Epidermal melanocyte (primary cell): ENCODE results near the gene ANKS1B.
"Not testable (repeated sequence)": the region's sequence is repeated elsewhere in the genome, so short reads cannot be mapped to it uniquely, and the experiment has no call there.

Source experiments
- DNase-seq: peaks from one replicate; pipeline ENCODE4 v3.0.0; 2011; ENCODE audit warnings: low spot score; ENCODE audit not compliant: insufficient read length

The ANKS1B gene

GRCh38 chr12:99984271-99985128, at the start of gene ANKS1B:
Gene ANKS1B, minus strand, starts transcription at chr12:99984936. Its CDS starts 699 bp downstream, at chr12:99984237.
- peak; percentile 21 for DNase-seq

DNA sequence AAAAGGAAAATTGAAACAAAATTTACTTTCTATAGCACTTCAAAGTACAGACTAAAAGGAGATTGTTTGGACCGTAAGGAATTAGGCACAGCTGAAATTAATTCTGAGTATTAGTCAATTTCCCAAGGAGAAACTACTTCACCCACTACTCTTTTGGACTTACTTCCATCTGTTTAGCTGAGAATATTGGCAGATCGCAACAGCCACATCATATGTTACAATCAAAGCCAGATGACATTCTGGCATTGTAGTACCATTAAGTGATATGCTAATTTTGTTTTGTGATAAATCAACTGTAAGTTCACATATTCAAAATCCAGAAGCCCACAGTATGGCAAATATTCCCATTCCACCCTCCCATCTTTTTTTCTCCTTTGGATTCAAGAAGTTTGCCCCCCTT, 47.1 kb upstream of the ANKS1B start:
- DNase-seq = no peak

DNA sequence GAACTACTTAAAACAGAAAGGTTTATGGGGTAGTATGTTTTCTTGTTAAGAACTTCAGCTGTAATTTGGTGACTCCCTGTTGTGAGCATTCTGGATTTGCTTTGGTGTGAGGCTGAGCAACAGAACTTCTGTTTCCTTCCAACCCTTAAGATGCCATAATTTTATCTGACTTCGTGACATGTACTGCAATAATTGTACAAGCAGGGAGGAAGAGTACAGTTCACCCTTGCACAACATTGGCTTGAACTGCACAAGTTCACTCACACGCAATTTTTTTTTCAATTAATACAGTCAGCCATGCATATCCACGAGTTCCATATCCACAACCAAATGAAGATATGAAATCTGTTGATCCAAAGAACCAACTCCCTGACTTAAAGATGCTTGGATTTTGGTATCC, 42.9 kb upstream of the ANKS1B start:
- no peak for DNase-seq

- DNase-seq = no peak
Observed at GRCh38 chr12:100026241-100026640, 41.5 kb upstream of the ANKS1B start.

DNA sequence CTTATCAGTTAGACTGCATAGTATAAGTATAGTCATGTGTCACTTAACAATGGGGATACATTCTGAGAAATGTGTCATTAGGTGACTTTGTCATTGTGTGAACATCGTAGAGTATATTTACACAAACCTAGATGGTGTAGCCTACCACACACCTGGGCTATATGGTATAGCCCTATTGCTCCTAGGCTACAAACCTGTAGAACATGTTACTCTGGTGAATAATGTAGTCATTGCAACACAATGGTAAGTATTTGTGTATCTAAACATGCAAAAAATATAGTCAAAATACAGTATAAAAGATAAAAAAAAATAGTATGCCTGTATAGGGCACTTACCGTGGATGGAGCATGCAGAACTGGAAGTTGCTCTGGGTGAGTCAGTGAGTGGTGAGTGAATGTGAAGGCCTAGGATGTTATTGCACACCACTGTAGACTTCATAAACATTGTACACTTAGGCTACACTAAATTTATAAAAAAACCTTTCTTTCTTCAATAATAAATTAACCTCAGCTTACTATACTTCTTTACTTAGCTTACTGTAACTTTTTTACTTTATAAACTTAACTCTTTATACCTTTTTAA, 40.3 kb upstream of the ANKS1B start:
- no peak for DNase-seq

GRCh38 chr12:100020370-100020769, 35.6 kb upstream of the ANKS1B start:
- DNase-seq = no peak

GRCh38 chr12:100017056-100017455, 32.3 kb upstream of the ANKS1B start:
- DNase-seq = no peak

GRCh38 chr12:100016304-100016703, 31.6 kb upstream of the ANKS1B start:
- not testable (repeated sequence) for DNase-seq

GRCh38 chr12:100005846-100006245, 21.1 kb upstream of the ANKS1B start:
- DNase-seq = not testable (repeated sequence)

GRCh38 chr12:99997806-99998205, 13.1 kb upstream of the ANKS1B start:
- DNase-seq = no peak

DNA sequence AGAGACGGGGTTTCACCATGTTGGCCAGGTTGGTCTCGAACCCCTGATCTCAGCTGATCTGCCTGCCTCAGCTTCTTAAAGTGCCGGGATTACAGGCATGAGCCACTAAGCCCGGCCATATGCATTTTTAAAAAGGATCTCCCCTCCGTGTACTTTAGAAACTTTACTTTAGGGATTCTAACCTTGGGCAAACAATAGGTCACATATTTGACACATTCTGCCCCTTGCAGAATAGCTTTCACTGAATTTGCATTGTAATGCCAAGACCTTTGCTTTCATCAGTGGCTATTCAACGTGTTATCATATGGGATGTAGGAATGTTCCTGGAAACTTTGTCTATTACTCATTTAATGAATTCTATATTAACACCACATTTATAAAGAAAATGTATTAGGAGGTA, 11.4 kb upstream of the ANKS1B start:
- no peak for DNase-seq

- DNase-seq = no peak
Observed at GRCh38 chr12:99985631-99986030, 895 bp upstream of the ANKS1B start.

GRCh38 chr12:99985129-99985570, 414 bp upstream of the ANKS1B start:
- no peak for DNase-seq

DNA sequence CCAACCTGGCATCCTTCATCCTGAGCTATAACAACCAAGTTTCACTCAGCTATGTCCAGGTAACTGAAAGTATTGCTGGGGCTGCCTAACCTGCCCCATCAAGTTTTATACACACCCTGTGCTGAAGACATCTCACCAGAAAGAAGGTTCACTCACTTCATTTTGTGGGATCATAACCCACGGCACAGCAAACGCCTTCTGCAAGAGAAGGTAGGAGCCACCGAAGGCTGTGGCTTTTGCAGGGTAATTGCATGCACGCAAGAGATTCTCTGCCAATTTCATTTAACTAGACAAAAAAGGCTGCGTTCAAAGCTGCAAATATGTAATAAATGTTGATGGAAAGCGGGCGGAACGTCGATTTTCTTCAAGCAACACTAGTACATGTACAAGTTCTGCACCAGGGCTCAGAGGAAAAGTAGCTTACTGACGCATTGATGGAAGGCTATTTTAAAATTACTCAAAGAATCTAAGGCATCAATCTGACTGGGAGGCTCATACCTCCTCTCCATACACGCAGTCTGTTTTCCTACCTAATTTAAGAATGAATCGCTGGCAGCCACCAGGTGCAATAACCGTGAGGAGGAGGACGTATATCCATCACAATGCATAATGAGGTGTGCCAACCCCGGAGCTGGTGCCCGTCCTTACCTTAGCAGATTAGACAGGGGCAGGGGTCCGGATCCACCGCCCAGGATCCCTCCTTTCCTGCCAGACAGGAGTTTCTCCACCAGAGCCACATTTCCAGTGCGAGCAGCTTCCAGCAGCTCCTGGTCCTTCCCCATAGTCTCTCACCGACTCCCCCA, 1.1 kb downstream of the ANKS1B start:
- no peak for DNase-seq

DNA sequence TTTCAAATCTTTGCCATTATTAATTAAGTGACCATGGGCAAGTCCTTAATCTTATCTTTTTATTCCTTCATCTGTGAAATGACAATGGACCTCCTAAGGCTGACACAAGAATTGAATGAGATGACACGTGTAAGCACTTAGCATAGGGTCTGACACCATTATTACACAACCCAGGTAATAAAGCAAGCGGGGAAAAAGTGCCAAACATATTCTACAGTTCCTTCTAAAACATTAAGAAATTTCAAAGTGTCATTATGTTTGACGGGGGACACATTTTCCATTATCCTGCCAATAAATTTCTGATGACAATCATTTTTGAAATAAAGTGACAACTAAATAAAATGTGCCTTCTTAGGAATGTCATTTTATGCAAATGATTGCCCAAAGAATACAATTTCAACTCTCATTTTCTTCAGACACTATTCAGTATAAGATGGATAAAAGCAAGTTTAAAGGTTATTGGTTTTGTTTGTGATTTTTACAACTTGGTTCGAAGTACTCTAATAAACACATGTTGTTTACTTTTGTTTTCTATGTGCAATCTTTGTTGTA, 3.0 kb downstream of the ANKS1B start:
- DNase-seq = no peak

DNA sequence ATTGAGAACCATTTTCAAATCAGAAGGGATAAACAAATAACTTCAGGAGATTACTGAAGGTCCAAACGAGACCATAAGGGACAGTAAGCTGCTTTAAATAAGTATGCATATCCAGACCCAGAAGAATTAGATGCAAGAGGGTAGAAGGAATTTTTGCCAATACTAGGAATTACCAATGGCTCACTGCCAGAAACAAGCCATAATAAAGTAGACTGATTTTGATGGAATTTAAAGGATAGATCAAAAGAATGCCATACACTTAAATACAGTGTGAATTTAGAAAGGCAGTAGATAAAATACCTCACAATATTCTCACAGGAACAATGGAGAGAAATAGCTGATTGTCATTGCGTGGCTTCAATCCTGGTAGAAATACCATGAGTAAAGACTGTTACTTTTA, 5.3 kb downstream of the ANKS1B start:
- DNase-seq = no peak

DNA sequence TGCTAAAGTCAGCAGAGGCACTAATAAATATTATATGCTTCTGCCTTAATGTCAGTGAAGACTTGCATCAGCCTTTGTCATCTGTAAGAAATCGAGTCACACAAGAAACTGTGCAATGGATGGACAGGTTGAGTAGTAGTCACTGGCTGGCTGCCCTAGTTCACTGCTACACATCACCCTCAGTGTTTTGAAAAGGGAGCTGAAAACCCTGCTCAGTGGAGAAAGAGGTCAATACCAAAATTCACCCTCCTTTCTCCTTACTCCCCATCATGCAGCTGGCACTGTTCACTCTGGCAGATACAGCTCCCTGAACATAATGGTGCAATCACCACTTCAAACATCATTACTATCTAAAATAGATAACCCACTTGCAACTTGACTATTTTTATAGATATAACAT, 6.6 kb downstream of the ANKS1B start:
- no peak for DNase-seq

GRCh38 chr12:99977550-99977949, 7.2 kb downstream of the ANKS1B start:
- DNase-seq = no peak

- no peak for DNase-seq
Observed at GRCh38 chr12:99976762-99977161, 8.0 kb downstream of the ANKS1B start.

DNA sequence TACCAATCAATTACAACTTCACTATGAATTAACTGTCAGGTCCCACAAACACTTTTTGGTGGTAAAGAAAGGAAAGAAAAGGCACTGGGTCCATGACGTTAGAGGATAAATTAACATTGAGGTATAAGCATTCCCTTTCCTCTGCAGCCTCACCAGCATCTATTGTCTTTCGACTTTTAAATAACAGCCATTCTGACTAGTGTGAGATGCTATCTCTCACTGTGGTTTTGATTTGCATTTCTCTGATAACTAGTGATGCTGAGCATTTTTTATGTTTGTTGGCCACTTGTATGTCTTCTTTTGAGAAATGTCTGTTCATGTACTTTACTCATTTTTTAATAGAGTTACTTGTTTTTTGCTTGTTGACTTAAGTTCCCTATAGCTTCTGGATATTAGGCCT, 9.4 kb downstream of the ANKS1B start:
- no peak for DNase-seq

- no peak for DNase-seq
Observed at GRCh38 chr12:99974146-99974545, 10.6 kb downstream of the ANKS1B start.

GRCh38 chr12:99966429-99966828, 18.3 kb downstream of the ANKS1B start:
- DNase-seq = no peak
